PC-3 (cell line): ENCODE measurements around the gene PLA2G4A.

Source experiments
- EZH2 ChIP-seq: fragments of 300-600 bp; sonication (generic); IDR thresholded peaks from one replicate; pipeline ENCODE4 v1.6.1; 2017; ENCODE audit warnings: antibody characterized with exemption, mild to moderate bottlenecking, low read length; ENCODE audit not compliant: unreplicated experiment
- EZH2phosphoT487 ChIP-seq: fragments of 300-600 bp; sonication (generic); IDR thresholded peaks from 2 replicates; pipeline ENCODE4 v1.6.1; 2018; ENCODE audit warnings: mild to moderate bottlenecking, antibody characterized with exemption, low read length, borderline replicate concordance
- TF ChIP-seq, protein P1 (sequence below): fragments of 300-600 bp; sonication (generic); conservative IDR thresholded peaks from 2 replicates; pipeline ENCODE4 v1.5.1; 2017; ENCODE audit warnings: antibody characterized with exemption, low read depth, mild to moderate bottlenecking, low read length

DNA sequence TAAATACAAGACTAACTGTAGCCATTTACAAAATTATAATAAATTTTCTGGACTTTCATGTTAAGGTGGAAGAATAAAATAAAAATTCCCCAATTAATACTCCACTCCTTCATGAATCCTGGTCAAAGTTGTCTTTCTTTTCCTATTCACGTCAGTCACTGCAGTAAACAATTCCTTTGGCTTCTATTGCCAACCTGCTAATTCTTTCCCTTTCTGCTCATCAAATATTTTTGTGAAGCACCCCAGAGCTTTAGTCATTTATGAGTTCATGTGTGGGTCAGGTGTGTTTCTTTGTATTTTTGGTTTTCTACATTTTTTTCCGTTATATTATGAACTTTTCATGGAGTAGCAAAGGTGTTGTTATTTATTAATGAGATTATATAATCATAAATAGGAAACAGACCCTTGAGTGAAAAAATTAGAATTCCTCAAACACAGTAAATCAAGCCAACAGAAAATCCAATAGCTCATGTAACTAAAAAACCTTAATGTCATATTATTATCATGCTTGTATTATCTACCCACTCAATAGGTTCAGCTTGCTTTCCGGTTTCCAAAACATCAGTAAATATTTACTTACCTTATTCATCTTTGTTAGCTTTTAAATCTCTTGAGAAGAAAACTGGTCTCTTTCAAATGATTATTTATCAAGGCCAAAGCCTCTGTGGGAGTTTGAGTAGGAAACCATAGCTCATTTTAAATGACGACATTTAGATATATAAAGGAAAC is 29.6 kb upstream of the PLA2G4A start:
- no peak for TF ChIP-seq EZH2
- TF ChIP-seq, protein P1, sequence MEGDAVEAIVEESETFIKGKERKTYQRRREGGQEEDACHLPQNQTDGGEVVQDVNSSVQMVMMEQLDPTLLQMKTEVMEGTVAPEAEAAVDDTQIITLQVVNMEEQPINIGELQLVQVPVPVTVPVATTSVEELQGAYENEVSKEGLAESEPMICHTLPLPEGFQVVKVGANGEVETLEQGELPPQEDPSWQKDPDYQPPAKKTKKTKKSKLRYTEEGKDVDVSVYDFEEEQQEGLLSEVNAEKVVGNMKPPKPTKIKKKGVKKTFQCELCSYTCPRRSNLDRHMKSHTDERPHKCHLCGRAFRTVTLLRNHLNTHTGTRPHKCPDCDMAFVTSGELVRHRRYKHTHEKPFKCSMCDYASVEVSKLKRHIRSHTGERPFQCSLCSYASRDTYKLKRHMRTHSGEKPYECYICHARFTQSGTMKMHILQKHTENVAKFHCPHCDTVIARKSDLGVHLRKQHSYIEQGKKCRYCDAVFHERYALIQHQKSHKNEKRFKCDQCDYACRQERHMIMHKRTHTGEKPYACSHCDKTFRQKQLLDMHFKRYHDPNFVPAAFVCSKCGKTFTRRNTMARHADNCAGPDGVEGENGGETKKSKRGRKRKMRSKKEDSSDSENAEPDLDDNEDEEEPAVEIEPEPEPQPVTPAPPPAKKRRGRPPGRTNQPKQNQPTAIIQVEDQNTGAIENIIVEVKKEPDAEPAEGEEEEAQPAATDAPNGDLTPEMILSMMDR: no peak
- no peak for TF ChIP-seq EZH2phosphoT487
